H1 (cell line): ENCODE results near the gene SLC38A8. TPM values are rescaled to one million over a fixed set of nuclear protein-coding genes. Genes with fewer than 3 reads are reported as not detected.

Experiments
- CTCF ChIA-PET: fragments of 300-600 bp; sonication (Branson Sonifier 250); formaldehyde crosslinking; loops from one replicate; lab custom pipeline; 2021; ENCODE audit not compliant: partially characterized antibody; lab: Charles Lee
- POLR2A ChIA-PET: fragments of 300-600 bp; sonication (Branson Sonifier 250); formaldehyde crosslinking; loops from one replicate; lab custom pipeline; 2021; ENCODE audit warnings: inconsistent platforms; ENCODE audit not compliant: partially characterized antibody; lab: Charles Lee
- DNase-seq, 2 experiments: peaks; one replicate each; pipeline versions ENCODE4 v3.0.0 to v3.0.0-alpha.2; 2010 to 2022; ENCODE audit warnings: low spot score in 2 of 2, low read depth in 1 of 2, mixed read lengths in 1 of 2
- FAIRE-seq: peaks from 2 replicates; lab custom pipeline; 2011; peaks lifted over from hg19 to GRCh38; lab: Jason Lieb, UNC
- H2AFZ ChIP-seq: 2 replicates; pipeline ENCODE4 v1.8.1; 2012; ENCODE audit warnings: low read length, inconsistent platforms
- H2AK5ac ChIP-seq: 2 replicates; pipeline ENCODE4 v1.6.1; 2013; ENCODE audit warnings: low read depth, low read length
- H2BK120ac ChIP-seq: replicated peaks from 2 replicates; pipeline ENCODE3; 2013; ENCODE audit warnings: low read depth, low read length, inconsistent platforms
- H2BK12ac ChIP-seq: 2 replicates; pipeline ENCODE4 v1.6.1; 2013; ENCODE audit warnings: low read depth, low read length
- H2BK15ac ChIP-seq: 2 replicates; pipeline ENCODE4 v1.6.1; 2013; ENCODE audit warnings: low read length
- H2BK20ac ChIP-seq: 2 replicates; pipeline ENCODE4 v1.6.1; 2013; ENCODE audit warnings: low read length
- H2BK5ac ChIP-seq: 2 replicates; pipeline ENCODE4 v1.6.1; 2013; ENCODE audit warnings: low read depth, low read length
- H3K14ac ChIP-seq: 2 replicates; pipeline ENCODE4 v1.6.1; 2013; ENCODE audit warnings: inconsistent platforms; ENCODE audit not compliant: insufficient read length
- H3K18ac ChIP-seq: 2 replicates; pipeline ENCODE4 v1.6.1; 2013; ENCODE audit warnings: low read length; ENCODE audit errors: extremely low read depth
- H3K23ac ChIP-seq: 2 replicates; pipeline ENCODE4 v1.6.1; 2013; ENCODE audit warnings: inconsistent platforms; ENCODE audit not compliant: insufficient read length
- H3K23me2 ChIP-seq: 2 replicates; pipeline ENCODE4 v1.6.1; 2013; ENCODE audit warnings: low read depth, low read length
- H3K27ac ChIP-seq: 2 replicates; pipeline ENCODE4 v1.6.1; 2011; ENCODE audit warnings: low read depth, low read length, inconsistent platforms
- H3K27me3 ChIP-seq, 4 experiments: replicated peaks in 1 of 4; 1 replicate in 1 of 4; 2 replicates in 3 of 4; pipeline versions ENCODE4 v1.6.1 to v1.8.1; 2011 to 2013; ENCODE audit warnings: low read length in 3 of 4, mild to moderate bottlenecking in 3 of 4, inconsistent platforms in 2 of 4, mixed read lengths in 2 of 4, moderate library complexity in 1 of 4; ENCODE audit not compliant: control insufficient read depth in 3 of 4, insufficient read depth in 3 of 4; ENCODE audit errors: extremely low read depth in 1 of 4
- H3K36me3 ChIP-seq, 4 experiments: 2 replicates each; pipeline versions ENCODE4 v1.6.1 to v1.8.1; 2011 to 2013; ENCODE audit warnings: mild to moderate bottlenecking in 4 of 4, low read length in 3 of 4, moderate library complexity in 2 of 4, control low read depth in 1 of 4, inconsistent platforms in 1 of 4; ENCODE audit not compliant: insufficient read depth in 4 of 4, control insufficient read depth in 2 of 4
- H3K4ac ChIP-seq: replicated peaks from 2 replicates; pipeline ENCODE3; 2013; ENCODE audit warnings: low read length, low read depth, mixed read lengths, inconsistent platforms; ENCODE audit not compliant: insufficient read length
- H3K4me1 ChIP-seq, 4 experiments: replicated peaks in 1 of 4; 1 replicate in 1 of 4; 2 replicates in 3 of 4; pipeline versions ENCODE4 v1.6.1 to v1.8.1; 2011 to 2013; ENCODE audit warnings: low read length in 3 of 4, inconsistent platforms in 2 of 4, mixed read lengths in 1 of 4; ENCODE audit not compliant: insufficient read depth in 4 of 4, control insufficient read depth in 3 of 4
- H3K4me2 ChIP-seq, 2 experiments: 2 replicates each; pipeline versions ENCODE4 v1.6.1 to v1.8.1; 2011 to 2013; ENCODE audit warnings: low read depth in 2 of 2, low read length in 2 of 2, control low read depth in 1 of 2, inconsistent platforms in 1 of 2, mild to moderate bottlenecking in 1 of 2; ENCODE audit not compliant: insufficient read depth in 1 of 2
- H3K4me3 ChIP-seq, 4 experiments: fragments of 200-600, 300-600 bp in 1 of 4; sonication (generic), shearing (Covaris generic), sonication (Bioruptor Twin) in 1 of 4; 2 replicates each; pipeline versions ENCODE4 v1.5.1 to v1.8.1; 2011 to 2016; ENCODE audit warnings: low read length in 4 of 4, low read depth in 3 of 4, control low read depth in 2 of 4, inconsistent platforms in 2 of 4, mild to moderate bottlenecking in 2 of 4, mixed read lengths in 1 of 4, moderate library complexity in 1 of 4; ENCODE audit not compliant: insufficient read depth in 2 of 4; ENCODE audit errors: extremely low read depth in 1 of 4
- H3K56ac ChIP-seq: replicated peaks from 2 replicates; pipeline ENCODE3; 2013; ENCODE audit warnings: low read depth, mild to moderate bottlenecking, mixed read lengths, low read length, inconsistent platforms; ENCODE audit not compliant: insufficient read length
- H3K79me1 ChIP-seq: 2 replicates; pipeline ENCODE4 v1.6.1; 2013; ENCODE audit warnings: low read depth, low read length, control low read depth
- H3K79me2 ChIP-seq, 2 experiments: 2 replicates each; pipeline versions ENCODE4 v1.6.1 to v1.8.1; 2012 to 2013; ENCODE audit warnings: low read length in 2 of 2, mild to moderate bottlenecking in 2 of 2, inconsistent platforms in 1 of 2; ENCODE audit not compliant: insufficient read depth in 2 of 2, control insufficient read depth in 1 of 2
- H3K9ac ChIP-seq, 4 experiments: replicated peaks in 1 of 4; 1 replicate in 1 of 4; 2 replicates in 3 of 4; pipeline versions ENCODE4 v1.6.1 to v1.8.1; 2011 to 2013; ENCODE audit warnings: low read depth in 3 of 4, low read length in 3 of 4, control low read depth in 2 of 4, mild to moderate bottlenecking in 2 of 4, moderate library complexity in 2 of 4, inconsistent platforms in 1 of 4; ENCODE audit errors: extremely low read depth in 1 of 4
- H3K9me3 ChIP-seq, 2 experiments: 2 replicates each; pipeline versions ENCODE4 v1.6.1 to v1.8.1; 2012 to 2013; ENCODE audit warnings: mild to moderate bottlenecking in 2 of 2, moderate library complexity in 2 of 2, control low read depth in 1 of 2, inconsistent platforms in 1 of 2, low read depth in 1 of 2, low read length in 1 of 2, mixed read lengths in 1 of 2; ENCODE audit not compliant: insufficient read depth in 2 of 2
- H4K20me1 ChIP-seq, 2 experiments: replicated peaks in 1 of 2; 2 replicates each; pipeline versions ENCODE3 to v1.8.1; 2011 to 2013; ENCODE audit warnings: inconsistent platforms in 2 of 2, low read length in 2 of 2, mild to moderate bottlenecking in 1 of 2; ENCODE audit not compliant: insufficient read depth in 2 of 2, control insufficient read depth in 1 of 2
- H4K5ac ChIP-seq: 2 replicates; pipeline ENCODE4 v1.6.1; 2013; ENCODE audit warnings: low read length, low read depth, mixed read lengths, inconsistent platforms; ENCODE audit not compliant: insufficient read length
- H4K8ac ChIP-seq: 2 replicates; pipeline ENCODE4 v1.8.0; 2013; ENCODE audit warnings: mild to moderate bottlenecking, moderate library complexity, low read length, inconsistent platforms; ENCODE audit not compliant: insufficient read depth; ENCODE audit errors: extremely low read depth
- H4K91ac ChIP-seq: replicated peaks from 2 replicates; pipeline ENCODE3; 2013; ENCODE audit warnings: low read length, mixed read lengths, inconsistent platforms; ENCODE audit not compliant: insufficient read length
- HDAC2 ChIP-seq, 2 experiments: fragments of 300-600 bp in 1 of 2; sonication (generic) in 1 of 2; IDR thresholded peaks; 2 replicates each; pipeline ENCODE4 v1.6.1; 2011 to 2012; ENCODE audit warnings: low read depth in 2 of 2, low read length in 2 of 2, mild to moderate bottlenecking in 2 of 2, moderate library complexity in 2 of 2, borderline replicate concordance in 1 of 2, inconsistent platforms in 1 of 2
- SIN3A ChIP-seq, 2 experiments: IDR thresholded peaks in 1 of 2; conservative IDR thresholded peaks in 1 of 2; 2 replicates each; pipeline ENCODE4 v1.6.1; 2011 to 2012; ENCODE audit warnings: low read length in 2 of 2, improper control_type of control experiment in 1 of 2, low read depth in 1 of 2, mild to moderate bottlenecking in 1 of 2
- WGBS, 2 experiments: shearing (Covaris generic) in 1 of 2; methylation state at CpG; one replicate each; pipeline versions ENCODE4 v1.1.6 to v1.1.7; 2013 to 2015; ENCODE audit warnings: low lambda C conversion rate in 2 of 2, mixed read lengths in 2 of 2, inconsistent platforms in 1 of 2, low coverage in 1 of 2, missing lambda C conversion rate in 1 of 2; ENCODE audit not compliant: insufficient replicate concordance in 2 of 2, insufficient coverage in 1 of 2, insufficient read length in 1 of 2; ENCODE audit errors: extremely low coverage in 1 of 2, missing lambda C conversion rate in 1 of 2; 5-methylcytosine and 5-hydroxymethylcytosine counted together
- polyA plus RNA-seq, 7 experiments: library from polyadenylated mRNA; depleted of rRNA in 3 of 7; stranded (reverse) in 5 of 7; unstranded in 2 of 7; fragments of >200 nt in 5 of 7; fragments of 200-250 nt in 2 of 7; gene quantifications; 1 replicate in 5 of 7; 2 replicates in 1 of 7; 4 replicates in 1 of 7; pipeline versions ENCODE4 v1.2.1 to v1.2.3, GENCODE V29; 2011 to 2013; ENCODE audit warnings: missing spikeins in 2 of 7, mixed read lengths in 2 of 7
- total RNA-seq: library from RNA; stranded (reverse); fragmentation: NEBNext Ultra II Directional; extraction: Animal tissue kit (Norgen Biotek cat#: 25700); gene quantifications from 2 replicates; pipeline ENCODE4 v1.2.1, GENCODE V29; 2021

Gene SLC38A8
- total and polyA plus RNA-seq, 2 of the 8 experiments (the other 6 are each of a cell fraction or from before 2014, with no cell fraction given): 0.08 TPM; not detected in 1

DNA sequence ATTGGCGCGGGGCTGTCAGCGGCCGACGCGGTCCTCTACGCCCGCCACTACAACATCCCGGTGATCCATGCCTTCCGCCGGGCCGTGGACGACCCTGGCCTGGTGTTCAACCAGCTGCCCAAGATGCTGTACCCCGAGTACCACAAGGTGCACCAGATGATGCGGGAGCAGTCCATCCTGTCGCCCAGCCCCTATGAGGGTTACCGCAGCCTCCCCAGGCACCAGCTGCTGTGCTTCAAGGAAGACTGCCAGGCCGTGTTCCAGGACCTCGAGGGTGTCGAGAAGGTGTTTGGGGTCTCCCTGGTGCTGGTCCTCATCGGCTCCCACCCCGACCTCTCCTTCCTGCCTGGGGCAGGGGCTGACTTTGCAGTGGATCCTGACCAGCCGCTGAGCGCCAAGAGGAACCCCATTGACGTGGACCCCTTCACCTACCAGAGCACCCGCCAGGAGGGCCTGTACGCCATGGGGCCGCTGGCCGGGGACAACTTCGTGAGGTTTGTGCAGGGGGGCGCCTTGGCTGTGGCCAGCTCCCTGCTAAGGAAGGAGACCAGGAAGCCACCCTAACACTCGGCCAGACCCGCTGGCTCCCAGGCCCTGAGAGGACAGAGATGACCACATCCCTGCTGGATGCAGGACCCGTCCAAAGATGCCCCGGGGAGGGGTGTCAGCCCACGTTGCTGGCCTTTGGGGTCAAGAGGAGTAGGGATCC is 77.0 kb downstream of the SLC38A8 start:
- Histone ChIP-seq H4K20me1 (peaks cover 0 to 3% of the 10 kb centered on the region in 2 experiments), H4K5ac (no peak overlapping the region), H3K4me2 (no peak overlapping the region), H3K79me1 (no peaks in the 10 kb centered on the region), H4K91ac (no peak overlapping the region), H3K36me3 (no peaks in the 10 kb centered on the region), H4K8ac (no peak overlapping the region; the same call in 1 of the 2 replicates), H3K14ac (no peak overlapping the region), H2BK12ac (no peak overlapping the region), H3K23ac (no peak overlapping the region), H2AK5ac (no peak overlapping the region), H2BK120ac (no peak overlapping the region), H2BK5ac (no peak overlapping the region), H3K18ac (no peak overlapping the region)
- 89% methylated on average over 35 of the region's 36 CpGs; no CpG with 5 or more reads in 1 of the 2 experiments for WGBS, 2 experiments
- ChIA-PET POLR2A (interaction anchor here (1.3 kb wide), 1 partner anchor 77 kb away, joined by 3 read pairs; the partner anchor contains the start of gene SLC38A8), CTCF (interaction anchor here (1.1 to 16.0 kb wide), 6 partner anchors 10 to 95 kb away, joined by 3 to 366 read pairs (median 28); partner anchors contain the start of gene SLC38A8)
- TF ChIP-seq HDAC2 (IDR thresholded peaks at IDR 0.05; ENCODE audit: borderline replicate concordance in 1 of 2, low read depth in 2 of 2, low read length in 2 of 2): no peak
- TF ChIP-seq SIN3A (conservative IDR thresholded peaks at IDR 0.05 in 1 of 2, IDR thresholded peaks at IDR 0.05 in 1 of 2; ENCODE audit: low read depth in 1 of 2, low read length in 2 of 2): no peak
- TF ChIP-seq, all 59 proteins: peak for 0
- Histone ChIP-seq H3K4ac (no peak overlapping the region), H3K27me3 (peaks cover 0 to 13% (median 9%) of the 10 kb centered on the region in 4 experiments; a peak in 6 of 7 replicates), H3K23me2 (peaks cover 11% of the 10 kb centered on the region; the same call in 1 of the 2 replicates), H3K4me1 (peaks cover 0 to 11% (median 7%) of the 10 kb centered on the region in 4 experiments; a peak in 6 of 7 replicates), H3K4me3 (no peak overlapping the region), H3K79me2 (no peaks in the 10 kb centered on the region), H3K27ac (no peak overlapping the region), H3K9me3 (no peaks in the 10 kb centered on the region), H3K56ac (no peak overlapping the region), H2BK15ac (no peak overlapping the region), H2BK20ac (no peak overlapping the region), H3K9ac (no peak overlapping the region), H2AFZ (no peak overlapping the region)
- DNase-seq (no peak), FAIRE-seq (no peak)
